ENCODE measurements around the gene AS3MT.
A peak's percentile ranks its signal among the peaks of the same experiment; 100 is the strongest.

The AS3MT gene

DNA sequence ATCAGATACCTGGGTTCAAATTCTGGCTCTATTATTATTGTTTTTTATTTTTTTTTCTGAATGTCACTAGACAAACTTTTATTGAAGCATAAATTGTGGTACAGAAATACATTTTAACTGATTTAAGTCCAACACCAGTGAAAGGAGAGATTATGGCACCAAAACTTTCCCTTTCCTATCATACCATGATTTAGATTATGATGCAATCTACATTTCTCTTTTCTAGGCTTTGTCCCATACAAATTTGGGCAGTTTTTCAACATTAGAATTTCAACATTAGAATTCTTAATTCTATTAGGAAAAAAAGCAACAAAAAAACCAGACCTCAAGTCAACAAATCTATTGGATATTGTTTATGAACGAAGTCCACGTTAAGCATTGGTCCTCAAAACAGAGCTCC, 11.0 kb downstream of the AS3MT start:
- H3K27ac Mint-ChIP-seq, result no peak overlapping the region
- no peaks in the 10 kb centered on the region for H3K4me1 Mint-ChIP-seq (ENCODE audit: low read depth)
- H3K27me3 Mint-ChIP-seq, result no peaks in the 10 kb centered on the region
- no peak overlapping the region for H3K4me3 Mint-ChIP-seq
- no peaks in the 10 kb centered on the region for H3K36me3 Mint-ChIP-seq (ENCODE audit: low read depth)
- no peaks in the 10 kb centered on the region for H3K9me3 Mint-ChIP-seq

DNA sequence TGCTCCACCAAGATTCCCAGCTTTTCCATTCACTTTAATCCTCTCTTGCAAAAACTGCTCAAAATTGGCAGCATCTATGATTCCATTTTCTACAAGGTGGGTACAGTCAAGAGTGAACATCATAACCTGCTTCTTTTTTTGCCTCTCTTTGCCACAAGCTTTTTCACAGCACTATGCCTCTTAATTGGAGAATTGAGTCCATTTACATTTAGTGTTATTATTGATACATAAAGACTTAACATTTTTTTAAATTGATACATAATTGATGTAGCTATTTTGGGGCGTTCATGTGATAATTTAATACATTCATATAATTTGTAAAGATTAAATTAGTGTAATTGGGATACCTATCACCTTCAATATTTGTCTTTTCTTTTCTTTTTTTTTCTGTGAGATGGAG, 18.8 kb downstream of the AS3MT start:
- H3K36me3 Mint-ChIP-seq (ENCODE audit: low read depth), result no peaks in the 10 kb centered on the region
- no peak overlapping the region for H3K27ac Mint-ChIP-seq
- no peaks in the 10 kb centered on the region for H3K9me3 Mint-ChIP-seq
- no peaks in the 10 kb centered on the region for H3K4me1 Mint-ChIP-seq (ENCODE audit: low read depth)
- H3K4me3 Mint-ChIP-seq, result no peak overlapping the region
- H3K27me3 Mint-ChIP-seq, result no peaks in the 10 kb centered on the region

DNA sequence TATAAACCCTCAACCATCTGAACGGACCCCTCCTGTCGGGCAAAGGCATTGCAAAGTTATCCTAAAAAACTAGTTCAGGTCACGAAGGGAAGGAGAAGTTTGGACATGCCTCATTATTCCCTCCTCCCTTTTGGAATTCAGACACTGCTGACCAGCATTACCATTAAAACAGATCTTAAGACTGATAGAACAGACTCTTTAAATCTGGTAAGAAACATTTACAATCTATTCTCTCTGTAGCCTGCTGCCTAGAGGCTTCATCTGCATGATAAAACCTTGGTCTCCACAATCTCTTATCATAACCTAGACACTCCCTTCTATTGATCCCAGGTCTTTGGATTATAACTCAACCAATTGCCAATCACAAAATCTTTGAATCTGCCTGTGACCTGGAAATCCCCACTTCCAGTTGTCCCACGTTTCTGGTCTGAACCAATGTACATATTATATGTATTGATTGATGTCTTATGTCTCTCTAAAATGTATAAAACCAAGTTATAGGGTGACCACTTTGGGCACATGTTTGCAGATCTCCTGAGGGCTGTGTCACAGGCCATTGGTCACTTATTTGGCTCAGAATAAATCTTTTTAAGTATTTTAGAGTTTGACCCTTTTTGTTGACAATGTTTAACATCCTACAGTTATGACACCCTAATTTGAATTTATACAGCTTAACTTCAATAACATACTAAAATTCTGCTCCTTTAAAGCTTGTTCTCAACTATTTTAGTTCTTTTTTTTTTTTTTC, 25.4 kb downstream of the AS3MT start:
- Mint-ChIP-seq H3K36me3 (ENCODE audit: low read depth) (no peaks in the 10 kb centered on the region), H3K27me3 (no peaks in the 10 kb centered on the region), H3K4me1 (ENCODE audit: low read depth) (no peaks in the 10 kb centered on the region), H3K27ac (no peak overlapping the region), H3K9me3 (no peaks in the 10 kb centered on the region), H3K4me3 (no peak overlapping the region)

GRCh38 chr10:102900006-102900405, 30.7 kb downstream of the AS3MT start:
- Mint-ChIP-seq H3K36me3 (ENCODE audit: low read depth) (no peaks in the 10 kb centered on the region), H3K4me1 (ENCODE audit: low read depth) (no peaks in the 10 kb centered on the region), H3K27me3 (no peaks in the 10 kb centered on the region), H3K27ac (no peak overlapping the region), H3K4me3 (no peak overlapping the region), H3K9me3 (no peaks in the 10 kb centered on the region)

GRCh38 chr10:102904346-102904745, 35.1 kb downstream of the AS3MT start:
- Mint-ChIP-seq H3K4me3 (no peak overlapping the region), H3K27me3 (no peaks in the 10 kb centered on the region), H3K27ac (no peak overlapping the region), H3K4me1 (ENCODE audit: low read depth) (no peaks in the 10 kb centered on the region), H3K36me3 (ENCODE audit: low read depth) (no peaks in the 10 kb centered on the region), H3K9me3 (no peaks in the 10 kb centered on the region)

DNA sequence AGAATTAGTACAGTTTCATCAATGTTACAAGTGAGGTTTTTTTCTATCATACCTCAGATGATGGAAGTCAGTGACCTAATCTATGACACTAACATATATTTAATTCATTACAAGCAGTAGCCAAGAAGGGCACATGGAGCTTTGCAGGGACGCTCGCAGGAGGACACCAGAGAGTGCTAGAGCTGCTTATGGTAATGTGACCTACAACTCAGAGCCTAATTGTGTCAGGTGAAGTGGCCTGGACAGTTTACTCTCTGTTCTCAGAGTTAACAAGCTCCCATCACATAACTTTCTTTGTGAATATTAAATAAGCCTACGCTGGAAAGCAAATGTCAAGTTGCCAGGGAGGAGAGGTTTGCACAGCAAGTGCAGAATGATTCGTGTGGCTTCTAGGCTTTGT, 37.2 kb downstream of the AS3MT start:
- H3K4me3 Mint-ChIP-seq, result no peak overlapping the region
- no peaks in the 10 kb centered on the region for H3K36me3 Mint-ChIP-seq (ENCODE audit: low read depth)
- H3K27ac Mint-ChIP-seq, result no peak overlapping the region

DNA sequence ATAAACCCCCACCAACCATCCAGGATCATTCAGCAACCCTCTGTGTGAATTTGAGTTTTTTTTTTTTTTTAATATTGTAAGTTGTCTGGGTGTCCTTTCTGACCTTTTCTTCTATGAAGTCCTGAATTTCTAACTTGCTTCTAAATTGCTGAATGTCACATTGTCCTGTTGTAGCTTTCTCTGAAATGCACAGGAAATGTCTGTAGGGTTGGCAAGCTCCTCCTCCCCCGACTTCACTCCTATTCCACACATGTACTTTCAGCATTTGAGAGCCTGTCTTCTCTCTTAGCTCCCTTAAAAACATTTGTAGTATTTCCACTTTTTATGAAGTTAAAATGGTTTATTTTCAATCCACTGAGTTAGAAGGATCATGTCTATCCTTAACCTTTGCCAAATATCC, 45.5 kb downstream of the AS3MT start:
- peaks cover 24% of the 10 kb centered on the region for H3K27me3 Mint-ChIP-seq
- H3K9me3 Mint-ChIP-seq, result no peaks in the 10 kb centered on the region
- no peaks in the 10 kb centered on the region for H3K36me3 Mint-ChIP-seq (ENCODE audit: low read depth)
- no peak overlapping the region for H3K27ac Mint-ChIP-seq
- H3K4me1 Mint-ChIP-seq (ENCODE audit: low read depth), result peaks cover 18% of the 10 kb centered on the region
- H3K4me3 Mint-ChIP-seq, result no peak overlapping the region

More for the DNA sequence above, 37.2 kb downstream of the AS3MT start:
- Mint-ChIP-seq H3K27me3 (no peaks in the 10 kb centered on the region), H3K9me3 (no peaks in the 10 kb centered on the region), H3K4me1 (ENCODE audit: low read depth) (no peaks in the 10 kb centered on the region)

- Mint-ChIP-seq H3K9me3 (no peaks in the 10 kb centered on the region), H3K36me3 (ENCODE audit: low read depth) (no peaks in the 10 kb centered on the region), H3K27me3 (peaks cover 24% of the 10 kb centered on the region), H3K27ac (no peak overlapping the region), H3K4me3 (peak overlapping the region; percentile 90), H3K4me1 (ENCODE audit: low read depth) (peaks cover 32% of the 10 kb centered on the region)
Observed at GRCh38 chr10:102916173-102916572, 46.9 kb downstream of the AS3MT start.

DNA sequence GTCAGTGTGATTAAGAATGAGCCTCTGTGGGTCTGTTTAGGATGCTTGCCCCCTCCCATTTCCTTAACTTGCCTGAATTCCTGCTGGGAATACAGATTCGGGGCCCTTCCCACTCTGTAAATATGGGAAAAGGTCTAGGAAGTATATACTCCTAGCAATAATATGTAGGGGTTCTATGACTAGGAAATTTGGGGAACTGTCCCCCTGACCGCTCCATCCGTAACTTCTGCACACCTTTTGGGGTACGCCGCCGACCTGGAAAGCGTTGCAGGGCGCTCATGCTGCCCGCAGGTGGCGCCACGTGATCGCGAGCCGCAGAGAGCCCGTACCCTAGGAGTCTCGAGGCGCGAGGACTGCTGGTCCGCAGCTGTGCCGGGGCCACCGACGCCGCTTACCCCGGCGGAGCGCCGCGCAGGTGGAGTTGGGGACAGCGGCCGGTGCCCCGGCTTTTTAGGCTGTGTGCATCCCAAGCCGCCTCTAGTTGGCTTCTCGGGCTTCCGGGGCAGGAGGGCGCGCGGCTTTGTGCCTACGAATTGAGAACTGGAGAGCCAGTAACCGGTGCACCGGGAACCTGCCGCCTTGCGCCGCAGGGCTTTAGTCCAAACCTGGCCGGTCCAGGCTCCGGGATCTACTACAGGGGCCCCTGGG, 48.2 kb downstream of the AS3MT start:
- Mint-ChIP-seq H3K4me3 (peak overlapping the region; percentile 90), H3K9me3 (no peaks in the 10 kb centered on the region), H3K4me1 (ENCODE audit: low read depth) (peaks cover 45% of the 10 kb centered on the region), H3K27me3 (peaks cover 23% of the 10 kb centered on the region), H3K27ac (peak overlapping the region; percentile 91), H3K36me3 (ENCODE audit: low read depth) (no peaks in the 10 kb centered on the region)

DNA sequence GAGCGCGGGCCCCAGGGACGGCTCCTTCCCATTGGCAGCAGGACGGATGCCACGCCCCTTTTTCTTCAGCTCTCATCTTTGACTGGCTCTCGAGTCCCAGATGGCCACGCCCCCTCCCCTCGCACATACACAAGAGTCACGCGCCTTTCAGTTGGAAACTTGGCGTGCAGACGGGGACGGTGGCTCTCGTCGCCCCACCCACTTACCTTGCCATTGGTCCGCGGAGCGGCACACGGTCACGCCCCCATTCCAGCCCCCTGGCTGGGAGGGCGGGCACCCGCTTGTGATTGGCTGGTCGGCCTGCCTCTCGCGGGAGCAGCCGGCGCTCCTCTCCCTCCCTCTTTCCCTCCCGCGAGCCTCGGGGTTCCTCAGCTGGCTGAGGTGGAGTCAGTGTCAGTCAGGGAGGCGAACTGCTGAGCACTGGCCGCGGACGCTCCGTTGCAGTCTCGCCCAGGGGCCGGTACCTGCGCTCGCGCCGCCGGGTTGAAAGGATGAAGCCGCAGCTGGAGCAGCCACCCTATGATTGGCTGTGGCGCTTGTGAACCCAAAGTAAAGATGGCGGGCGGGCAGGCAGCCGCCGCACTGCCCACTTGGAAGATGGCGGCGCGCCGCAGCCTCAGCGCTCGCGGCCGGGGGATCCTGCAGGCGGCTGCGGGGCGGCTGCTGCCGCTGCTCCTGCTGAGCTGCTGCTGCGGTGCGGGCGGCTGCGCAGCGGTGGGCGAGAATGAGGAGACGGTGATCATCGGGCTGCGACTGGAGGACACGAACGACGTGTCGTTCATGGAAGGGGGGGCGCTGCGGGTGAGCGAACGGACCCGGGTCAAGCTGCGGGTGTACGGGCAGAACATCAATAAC, 48.9 kb downstream of the AS3MT start, which contains the start of gene CNNM2:
CNNM2 (plus strand) TSS at position 333 of the 855 bp plus-strand sequence; CDS start at position 520, 187 bp downstream.
- H3K4me3 Mint-ChIP-seq, result peak within 1 kb of the TSS; percentile 90
- no peaks in the 10 kb centered on the region for H3K36me3 Mint-ChIP-seq (ENCODE audit: low read depth)
- no peaks in the 10 kb centered on the region for H3K9me3 Mint-ChIP-seq
- peak within 1 kb of the TSS; percentile 91 for H3K27ac Mint-ChIP-seq
- H3K27me3 Mint-ChIP-seq, result peaks cover 20% of the 10 kb centered on the region
- peaks cover 51% of the 10 kb centered on the region for H3K4me1 Mint-ChIP-seq (ENCODE audit: low read depth)

- H3K36me3 Mint-ChIP-seq (ENCODE audit: low read depth), result no peaks in the 10 kb centered on the region
- H3K4me3 Mint-ChIP-seq, result peak overlapping the region; percentile 90
- H3K9me3 Mint-ChIP-seq, result no peaks in the 10 kb centered on the region
- peaks cover 57% of the 10 kb centered on the region for H3K4me1 Mint-ChIP-seq (ENCODE audit: low read depth)
- H3K27ac Mint-ChIP-seq, result peak overlapping the region; percentile 91
- peaks cover 14% of the 10 kb centered on the region for H3K27me3 Mint-ChIP-seq
Observed at GRCh38 chr10:102918817-102919245, 49.6 kb downstream of the AS3MT start.

DNA sequence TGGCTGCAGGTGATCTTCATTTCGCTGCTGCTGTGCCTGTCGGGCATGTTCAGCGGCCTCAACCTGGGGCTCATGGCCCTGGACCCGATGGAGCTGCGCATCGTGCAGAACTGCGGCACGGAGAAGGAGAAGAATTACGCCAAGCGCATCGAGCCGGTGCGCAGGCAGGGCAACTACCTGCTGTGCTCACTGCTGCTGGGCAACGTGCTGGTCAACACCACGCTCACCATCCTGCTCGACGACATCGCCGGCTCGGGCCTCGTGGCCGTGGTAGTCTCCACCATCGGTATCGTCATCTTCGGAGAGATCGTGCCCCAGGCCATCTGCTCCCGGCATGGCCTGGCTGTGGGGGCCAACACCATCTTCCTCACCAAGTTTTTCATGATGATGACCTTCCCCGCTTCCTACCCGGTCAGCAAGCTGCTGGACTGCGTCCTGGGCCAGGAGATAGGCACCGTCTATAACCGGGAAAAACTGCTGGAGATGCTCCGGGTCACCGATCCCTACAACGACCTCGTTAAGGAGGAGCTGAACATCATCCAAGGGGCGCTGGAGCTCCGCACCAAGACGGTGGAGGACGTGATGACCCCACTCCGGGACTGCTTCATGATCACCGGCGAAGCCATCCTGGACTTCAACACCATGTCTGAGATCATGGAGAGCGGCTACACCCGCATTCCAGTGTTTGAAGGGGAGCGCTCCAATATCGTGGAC, 50.1 kb downstream of the AS3MT start:
- Mint-ChIP-seq H3K27me3 (peaks cover 11% of the 10 kb centered on the region), H3K36me3 (ENCODE audit: low read depth) (no peaks in the 10 kb centered on the region), H3K9me3 (no peaks in the 10 kb centered on the region), H3K4me3 (peak overlapping the region; percentile 90), H3K27ac (peak overlapping the region; percentile 45), H3K4me1 (ENCODE audit: low read depth) (peaks cover 60% of the 10 kb centered on the region)

- Mint-ChIP-seq H3K27ac (no peak overlapping the region), H3K4me3 (peak overlapping the region; percentile 90), H3K4me1 (ENCODE audit: low read depth) (peaks cover 60% of the 10 kb centered on the region), H3K27me3 (peaks cover 5% of the 10 kb centered on the region), H3K36me3 (ENCODE audit: low read depth) (no peaks in the 10 kb centered on the region), H3K9me3 (no peaks in the 10 kb centered on the region)
Observed at GRCh38 chr10:102919992-102920739, 50.9 kb downstream of the AS3MT start.

DNA sequence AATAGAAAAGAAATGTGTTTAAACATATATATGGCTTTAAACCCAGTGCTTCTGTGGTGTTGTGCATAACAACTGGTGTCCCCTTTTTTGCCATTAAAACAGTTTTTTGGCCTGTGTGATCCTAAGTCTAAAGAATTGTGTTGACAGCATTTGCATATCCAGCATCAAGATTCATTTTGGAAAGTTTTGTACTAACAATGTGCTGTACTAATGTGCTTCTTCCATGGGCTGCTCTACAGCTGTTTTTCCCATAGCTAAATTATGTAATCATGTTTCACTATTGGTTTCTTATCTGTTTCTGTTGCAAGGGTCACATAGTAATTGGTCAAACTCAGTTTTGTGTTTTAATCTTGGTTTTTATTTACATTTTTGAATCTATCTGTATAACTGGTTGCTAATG, 54.3 kb downstream of the AS3MT start:
- Mint-ChIP-seq H3K27me3 (no peaks in the 10 kb centered on the region), H3K36me3 (ENCODE audit: low read depth) (peaks cover 3% of the 10 kb centered on the region), H3K9me3 (no peaks in the 10 kb centered on the region), H3K4me1 (ENCODE audit: low read depth) (peaks cover 58% of the 10 kb centered on the region), H3K27ac (no peak overlapping the region), H3K4me3 (no peak overlapping the region)

Measured in stimulated activated naive CD8-positive, alpha-beta T cell treated with anti-CD3 and anti-CD28 coated beads, Interleukin-15, Interleukin-2, amounts not matched to agents 100 ng/mL and 50 ng/mL, for 24 hours (primary cell).